ENCODE results near the gene MXD3.

GRCh38 chr5:177351392-177352329, 40.0 kb upstream of the MXD3 start, which contains the start of gene LMAN2:
- TF ChIP-seq POLR2A (IDR thresholded peaks at IDR 0.05) (peak in 1 of 4 donors; percentile 56), EP300 (IDR thresholded peaks at IDR 0.05) (no peak)

All from stomach (tissue), 4 donors.